B cell (primary cell): ENCODE results near the gene DENND1A. TPM values are rescaled to one million over a fixed set of nuclear protein-coding genes. Genes with fewer than 3 reads are reported as not detected.

Experiments used
- ATAC-seq: fragments of 200-7000 bp; cut with Tn5 transposase; one replicate; pipeline ENCODE4 v1.10.0; 2021; ENCODE audit warnings: low read depth, mild to moderate bottlenecking, moderate number of reproducible peaks, moderate library complexity
- CTCF ChIA-PET: fragments of 350-600 bp; sonication (Branson Sonifier 250); formaldehyde crosslinking; loops from one replicate; lab custom pipeline; 2021; ENCODE audit warnings: antibody characterized with exemption, inconsistent platforms; lab: Charles Lee
- POLR2A ChIA-PET: fragments of 350-600 bp; sonication (Branson Sonifier 250); formaldehyde crosslinking; loops from one replicate; lab custom pipeline; 2021; ENCODE audit warnings: antibody characterized with exemption; lab: Charles Lee
- DNase-seq: peaks from one replicate; pipeline ENCODE4 v3.0.0; 2013
- H2AFZ ChIP-seq: 2 replicates; pipeline ENCODE4 v1.6.1; 2012; ENCODE audit warnings: mild to moderate bottlenecking, low read depth, low read length; ENCODE audit not compliant: insufficient read depth, poor library complexity, severe bottlenecking
- H3K27ac ChIP-seq, 2 donors: 1 replicate in 1 of 2; 2 replicates in 1 of 2; pipeline ENCODE4 v1.5.1; 2012 to 2013; ENCODE audit warnings: low read length in 2 of 2, mild to moderate bottlenecking in 2 of 2, moderate library complexity in 1 of 2
- H3K27me3 ChIP-seq, 4 experiments: fragments of 200-600 bp in 1 of 4; sonication (generic) in 1 of 4; replicated peaks in 1 of 4; 1 replicate in 2 of 4; 2 replicates in 2 of 4; pipeline versions ENCODE4 v1.6.1 to v1.7.0; 2013 to 2016; ENCODE audit warnings: low read length in 3 of 4, mild to moderate bottlenecking in 2 of 4, mixed read lengths in 1 of 4, moderate library complexity in 1 of 4; ENCODE audit not compliant: insufficient read depth in 4 of 4, control insufficient read depth in 3 of 4; ENCODE audit errors: control extremely low read depth in 1 of 4
- H3K36me3 ChIP-seq, 2 experiments: replicated peaks in 1 of 2; 1 replicate in 1 of 2; 2 replicates in 1 of 2; pipeline versions ENCODE4 v1.6.1 to v1.7.1; 2013; ENCODE audit warnings: low read length in 1 of 2; ENCODE audit not compliant: insufficient read depth in 2 of 2, control insufficient read depth in 1 of 2; ENCODE audit errors: control extremely low read depth in 1 of 2, extremely low read depth in 1 of 2
- H3K4me1 ChIP-seq, 2 donors: fragments of 200-600 bp in 1 of 2; sonication (generic) in 1 of 2; 1 replicate in 1 of 2; 2 replicates in 1 of 2; pipeline versions ENCODE4 v1.5.1 to v1.6.1; 2013 to 2017; ENCODE audit warnings: low read length in 2 of 2; ENCODE audit not compliant: control insufficient read depth in 2 of 2, insufficient read depth in 2 of 2
- H3K4me2 ChIP-seq: replicated peaks from 2 replicates; pipeline ENCODE3; 2012; ENCODE audit warnings: mild to moderate bottlenecking, low read depth, low read length; ENCODE audit not compliant: poor library complexity, severe bottlenecking
- H3K4me3 ChIP-seq, 5 experiments: fragments of 200-600 bp in 1 of 5; sonication (generic) in 1 of 5; 1 replicate in 3 of 5; 2 replicates in 2 of 5; pipeline versions ENCODE4 v1.5.1 to v1.7.0; 2011 to 2016; ENCODE audit warnings: low read length in 4 of 5, mild to moderate bottlenecking in 4 of 5, low read depth in 2 of 5, control low read depth in 1 of 5, moderate library complexity in 1 of 5; ENCODE audit not compliant: insufficient read depth in 1 of 5; ENCODE audit errors: control extremely low read depth in 1 of 5, extremely low read depth in 1 of 5
- H3K79me2 ChIP-seq: fragments of 200-600 bp; sonication (generic); one replicate; pipeline ENCODE4 v1.6.0; 2016; ENCODE audit warnings: low read length; ENCODE audit not compliant: control insufficient read depth, insufficient read depth
- H3K9ac ChIP-seq: fragments of 200-600 bp; sonication (generic); 2 replicates; pipeline ENCODE4 v1.6.1; 2017; ENCODE audit warnings: mild to moderate bottlenecking, low read length, moderate library complexity
- H3K9me3 ChIP-seq, 3 donors: one replicate each; pipeline versions ENCODE4 v1.6.1 to v1.7.1; 2013; ENCODE audit warnings: low read length in 2 of 3; ENCODE audit not compliant: control insufficient read depth in 2 of 3, insufficient read depth in 1 of 3; ENCODE audit errors: control extremely low read depth in 1 of 3
- H4K20me1 ChIP-seq: 2 replicates; pipeline ENCODE4 v1.6.0; 2012; ENCODE audit warnings: mild to moderate bottlenecking, low read length; ENCODE audit not compliant: insufficient read depth, control insufficient read depth, poor library complexity, severe bottlenecking
- H3K27ac Mint-ChIP-seq: one replicate; pipeline ENCODE4 v1.8.0; 2021; ENCODE audit warnings: mixed read lengths
- H3K27me3 Mint-ChIP-seq: one replicate; pipeline ENCODE4 v1.8.0; 2021; ENCODE audit warnings: mixed read lengths
- H3K4me1 Mint-ChIP-seq: one replicate; pipeline ENCODE4 v1.8.0; 2021; ENCODE audit warnings: mixed read lengths
- H3K4me3 Mint-ChIP-seq: one replicate; pipeline ENCODE4 v1.8.0; 2021; ENCODE audit warnings: mixed read lengths
- H3K9me3 Mint-ChIP-seq: one replicate; pipeline ENCODE4 v1.8.0; 2022; ENCODE audit warnings: mixed read lengths; ENCODE audit not compliant: insufficient read depth
- CTCF ChIP-seq: fragments of 200-600 bp; IDR thresholded peaks from one replicate; pipeline ENCODE4 v1.8.0; 2022; ENCODE audit warnings: antibody characterized with exemption, mild to moderate bottlenecking
- EZH2 ChIP-seq: IDR thresholded peaks from 2 replicates; pipeline ENCODE4 v1.6.1; 2012; ENCODE audit warnings: borderline replicate concordance, low read depth, mild to moderate bottlenecking, moderate library complexity, low read length; ENCODE audit not compliant: insufficient read depth, poor library complexity, severe bottlenecking
- whole genome bisulfite sequencing: methylation state at CpG from one replicate; pipeline ENCODE4 v1.1.5; 2013; ENCODE audit warnings: missing lambda C conversion rate; ENCODE audit not compliant: insufficient coverage; 5-methylcytosine and 5-hydroxymethylcytosine counted together
- intact Hi-C: fragments of 100-400 bp; cut with micrococcal nuclease; formaldehyde crosslinking; loops from one replicate; pipeline ENCODE4 v1.10.0; 2022
- polyA plus RNA-seq: library from polyadenylated mRNA; depleted of rRNA; stranded (reverse); fragments of >200 nt; gene quantifications from 2 replicates; pipeline ENCODE4 v1.2.3, GENCODE V29; 2012
- total RNA-seq, 2 donors: library from RNA; stranded (reverse); fragments of 120-200 nt in 1 of 2; gene quantifications; 1 replicate in 1 of 2; 2 replicates in 1 of 2; pipeline versions ENCODE4 v1.2.3 to v1.2.4, GENCODE V29; 2013 to 2022

Gene DENND1A
- total and polyA plus RNA-seq, 2 donors (not counting 1 experiment from before 2014, with no cell fraction given), result 10.8 to 26.0 TPM

DNA sequence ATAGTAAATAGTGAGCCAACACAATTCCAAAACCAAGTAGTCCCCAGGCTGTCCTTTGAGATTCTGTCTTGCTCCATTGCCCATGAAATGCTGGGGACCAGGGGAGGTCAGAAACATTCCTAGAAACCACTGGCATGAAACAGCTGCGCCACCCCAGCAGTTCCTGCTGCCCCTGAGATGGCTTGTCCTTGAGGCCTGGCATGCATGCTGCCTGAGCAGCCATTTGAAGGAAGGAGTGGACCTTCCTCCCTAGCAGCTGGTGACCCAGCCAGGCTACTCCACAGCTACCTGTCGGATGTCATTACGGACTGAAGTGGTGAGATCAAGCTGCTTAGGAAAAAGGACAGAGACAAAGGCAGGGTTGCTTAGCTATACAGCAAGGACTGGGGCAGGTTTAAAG is 260.6 kb downstream of the DENND1A start:
- Histone ChIP-seq H3K79me2 (peaks cover 4% of the 10 kb centered on the region), H3K36me3 (peaks cover 0 to 4% of the 10 kb centered on the region in 2 experiments), H2AFZ (no peak overlapping the region), H3K9ac (no peak overlapping the region), H3K9me3 (peaks cover 0 to 5% (median 3%) of the 10 kb centered on the region in 3 donors), H3K27ac (no peak overlapping the region), H3K4me1 (no peaks in the 10 kb centered on the region), H3K4me3 (no peak overlapping the region), H3K4me2 (no peak overlapping the region), H4K20me1 (no peaks in the 10 kb centered on the region), H3K27me3 (no peaks in the 10 kb centered on the region)
- no peak overlapping the region for H3K27ac Mint-ChIP-seq
- POLR2A ChIA-PET, result no interaction called here
- H3K4me3 Mint-ChIP-seq, result no peak overlapping the region
- H3K4me1 Mint-ChIP-seq, result no peaks in the 10 kb centered on the region
- intact Hi-C loops, result no loop called here
- peaks cover 5% of the 10 kb centered on the region for H3K9me3 Mint-ChIP-seq
- TF ChIP-seq EZH2, result no peak
- no peak for TF ChIP-seq CTCF
- CTCF ChIA-PET, result no interaction called here
- WGBS, result 94% methylated on average over 3 of the region's 3 CpGs
- no peaks in the 10 kb centered on the region for H3K27me3 Mint-ChIP-seq
- DNase-seq (no peak), ATAC-seq (no peak)

DNA sequence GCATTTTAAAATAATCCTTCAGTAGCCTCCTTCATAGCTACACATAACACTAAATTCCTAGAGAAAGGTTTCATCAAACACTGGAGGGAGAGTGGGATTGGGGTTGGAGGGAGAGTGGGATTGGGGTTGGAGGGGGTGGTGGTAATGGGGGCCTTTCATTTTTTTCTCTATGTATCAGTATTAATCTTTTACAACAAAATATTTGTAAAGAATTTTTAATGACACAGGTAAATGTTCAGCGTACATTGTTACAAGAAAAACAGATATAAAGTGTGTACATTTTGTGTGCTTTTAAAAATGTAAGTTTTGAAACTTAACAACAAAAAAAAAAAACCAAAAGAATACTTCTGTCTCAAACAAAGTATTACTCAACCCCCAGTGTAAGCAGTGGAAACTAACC is 266.4 kb downstream of the DENND1A start:
- Histone ChIP-seq H3K27me3 (no peaks in the 10 kb centered on the region), H4K20me1 (no peaks in the 10 kb centered on the region), H3K4me2 (no peak overlapping the region), H3K36me3 (no peaks in the 10 kb centered on the region), H3K9ac (no peak overlapping the region), H2AFZ (no peak overlapping the region), H3K27ac (no peak overlapping the region), H3K79me2 (peaks cover 3% of the 10 kb centered on the region), H3K4me1 (peaks cover 38 to 41% of the 10 kb centered on the region in 2 donors), H3K4me3 (no peak overlapping the region), H3K9me3 (peaks cover 0 to 9% (median 7%) of the 10 kb centered on the region in 3 donors)
- Mint-ChIP-seq H3K4me3 (no peak overlapping the region), H3K4me1 (peaks cover 42% of the 10 kb centered on the region), H3K27me3 (no peaks in the 10 kb centered on the region), H3K9me3 (peaks cover 9% of the 10 kb centered on the region), H3K27ac (no peak overlapping the region)
- ATAC-seq (no peak), DNase-seq (no peak)
- ChIA-PET CTCF (no interaction called here), POLR2A (no interaction called here)
- no CpG with 5 or more reads among the region's 1 CpG for WGBS
- intact Hi-C loops, result loop anchor here (5.0 kb wide), 1 partner anchor 34 kb away; no protein-coding TSS in a partner anchor
- TF ChIP-seq CTCF, result no peak
- TF ChIP-seq EZH2, result no peak
